G401.6 (cell line): ENCODE measurements around the gene TMPRSS13.

Experiments used
- FAIRE-seq: peaks from 2 replicates; lab custom pipeline; 2012; peaks lifted over from hg19 to GRCh38; lab: Jason Lieb, UNC

The TMPRSS13 gene

DNA sequence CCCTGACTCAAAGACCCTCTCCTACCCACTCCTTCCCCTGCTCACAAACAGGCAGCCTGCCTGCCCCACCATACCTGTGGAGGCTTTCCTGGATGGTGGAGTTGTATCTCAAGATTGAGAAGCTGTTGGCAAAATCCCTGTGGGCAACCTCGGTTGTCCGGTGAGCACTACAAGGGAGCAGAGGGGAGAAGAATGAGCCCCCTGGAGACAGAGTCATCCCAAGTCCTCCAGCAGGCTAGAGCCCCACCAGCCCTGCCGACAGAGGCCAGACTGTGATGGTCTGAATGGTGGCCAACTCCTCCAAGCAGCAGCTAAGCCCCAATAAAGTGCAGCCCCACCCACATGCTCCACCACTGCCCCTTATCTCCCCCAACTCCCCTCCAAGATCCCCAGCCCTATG lies 17.5 kb downstream of the TMPRSS13 start:
- no peak for FAIRE-seq

- no peak for FAIRE-seq
Observed at GRCh38 chr11:117910941-117911655, 18.1 kb downstream of the TMPRSS13 start.

- FAIRE-seq, result no peak
Observed at GRCh38 chr11:117910525-117910924, 18.7 kb downstream of the TMPRSS13 start.

GRCh38 chr11:117909611-117910382 lies 19.4 kb downstream of the TMPRSS13 start:
- FAIRE-seq, result no peak

DNA sequence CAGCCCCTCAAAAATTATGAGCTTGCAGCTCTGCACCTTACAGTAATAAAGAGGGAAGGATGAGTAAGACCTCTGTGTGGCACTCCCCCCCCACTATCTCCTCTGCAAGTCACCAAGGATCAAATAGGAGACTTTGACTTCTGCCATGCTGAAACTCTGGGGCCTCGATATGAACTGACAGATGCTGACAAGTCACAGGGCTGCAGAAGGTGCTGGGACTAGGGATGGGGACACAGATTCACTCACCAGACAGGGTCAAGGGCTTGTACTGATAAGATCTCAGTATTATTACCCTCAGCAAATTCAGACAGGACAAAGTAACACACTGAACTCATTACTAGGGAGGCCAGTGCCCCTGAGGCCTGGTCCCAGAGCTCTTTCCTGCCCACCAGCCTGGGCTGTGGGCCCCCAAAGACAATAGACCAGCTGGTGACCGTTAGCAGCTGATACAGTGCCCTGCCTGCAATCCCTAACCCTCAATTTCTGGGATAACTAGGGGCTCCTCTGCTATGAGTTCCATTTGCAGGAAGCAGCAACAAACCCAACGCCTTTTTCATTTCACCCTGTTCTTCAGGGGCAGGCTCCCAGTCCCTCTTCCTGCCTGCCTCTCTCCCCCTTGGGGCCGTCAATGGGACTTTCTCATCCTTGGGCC lies 20.1 kb downstream of the TMPRSS13 start:
- FAIRE-seq, result no peak

GRCh38 chr11:117908109-117908895 lies 20.9 kb downstream of the TMPRSS13 start:
- FAIRE-seq, result no peak

DNA sequence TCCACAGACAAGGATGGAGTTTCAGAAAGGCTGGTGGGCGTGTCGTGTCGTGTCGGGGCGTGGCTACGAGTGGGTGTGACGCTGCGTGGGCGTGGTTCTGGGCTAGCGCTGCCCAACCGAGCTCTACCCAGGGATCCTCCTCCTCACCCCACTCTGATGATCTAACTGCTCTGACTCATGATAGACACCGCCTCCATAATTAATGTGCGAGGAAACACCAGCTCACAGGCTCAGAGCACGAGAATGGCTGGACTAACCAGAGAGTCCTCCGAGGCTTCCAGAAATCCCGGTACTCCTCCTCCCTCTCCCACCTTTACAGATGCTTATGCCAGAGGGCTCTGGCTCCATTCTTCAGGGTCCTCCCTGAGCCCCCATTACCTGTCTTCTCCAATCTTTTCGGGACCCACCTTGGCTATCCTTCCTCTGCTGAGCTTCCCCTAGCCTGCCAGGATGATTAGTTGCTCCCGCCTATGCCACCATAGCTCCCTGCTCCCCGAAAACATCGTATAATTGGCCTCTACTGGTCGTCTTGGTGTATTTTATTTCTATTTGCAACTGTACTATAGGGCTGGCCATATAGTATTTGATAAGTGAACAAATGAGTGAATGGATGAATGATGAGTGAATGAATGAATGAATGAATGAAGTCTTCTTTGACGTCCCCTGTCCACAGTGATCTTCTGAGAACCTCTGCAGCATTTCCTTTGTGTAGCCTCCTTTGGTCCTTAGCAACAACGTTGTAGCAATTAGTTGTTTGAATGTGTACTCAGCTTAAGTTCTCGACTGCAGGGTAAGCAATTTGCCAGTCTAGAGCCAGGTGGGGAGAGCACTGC lies 21.7 kb downstream of the TMPRSS13 start:
- no peak for FAIRE-seq

DNA sequence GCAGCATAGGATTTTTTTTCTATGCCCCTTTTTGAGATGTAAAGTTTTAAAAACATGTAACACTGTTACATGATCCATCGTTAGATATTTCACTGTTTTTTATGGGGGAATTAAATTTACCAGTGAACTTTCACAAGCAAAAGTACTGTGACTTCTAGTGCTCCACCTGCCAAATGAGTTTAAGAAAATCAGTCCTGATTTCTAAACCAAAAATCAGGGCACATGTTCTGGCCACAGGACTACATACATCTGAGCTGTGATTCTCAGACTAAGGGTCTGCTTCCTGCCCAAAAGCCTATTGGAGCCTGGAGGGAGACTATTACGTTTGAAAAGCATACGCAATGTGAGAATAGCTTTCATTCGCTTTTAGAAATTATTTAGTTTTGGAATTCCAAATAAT lies 22.5 kb downstream of the TMPRSS13 start:
- FAIRE-seq, result no peak

DNA sequence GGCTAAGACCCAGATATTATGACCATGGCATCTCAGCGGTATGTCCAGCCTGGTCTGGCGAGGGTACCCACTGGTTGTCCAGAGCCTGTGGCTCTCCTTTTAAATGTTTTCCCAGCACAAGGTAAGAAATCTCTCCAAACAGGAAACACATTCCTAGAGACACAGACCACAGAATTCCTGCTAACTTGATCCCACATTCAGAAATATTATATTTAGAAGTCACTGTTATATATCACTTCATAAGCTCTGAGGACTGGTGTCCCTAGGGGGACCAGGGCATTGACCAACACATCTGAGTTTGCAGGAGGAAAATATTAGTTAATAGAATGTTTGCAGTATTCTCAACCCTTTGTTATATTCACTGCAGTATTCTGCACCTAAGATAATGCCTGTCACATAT lies 23.1 kb downstream of the TMPRSS13 start:
- FAIRE-seq, result no peak

DNA sequence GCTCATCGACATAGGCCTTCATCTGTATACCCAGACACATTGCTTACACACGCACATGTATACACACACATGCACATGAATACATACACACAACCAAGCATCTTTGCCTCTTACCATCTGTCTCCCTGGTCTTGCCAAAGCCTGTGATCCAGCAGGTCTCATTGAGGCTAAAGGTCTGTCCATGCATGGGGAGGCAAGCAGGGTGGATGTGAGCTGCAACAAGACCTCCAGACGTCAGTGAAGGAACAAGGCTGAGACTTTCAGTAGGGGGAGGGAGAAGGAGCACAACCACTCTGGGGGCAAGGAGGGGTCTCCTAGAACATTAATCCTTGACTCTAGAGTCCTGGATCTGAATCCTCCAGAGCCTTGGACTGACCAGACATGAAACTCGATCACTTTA lies 23.7 kb downstream of the TMPRSS13 start:
- FAIRE-seq, result no peak

DNA sequence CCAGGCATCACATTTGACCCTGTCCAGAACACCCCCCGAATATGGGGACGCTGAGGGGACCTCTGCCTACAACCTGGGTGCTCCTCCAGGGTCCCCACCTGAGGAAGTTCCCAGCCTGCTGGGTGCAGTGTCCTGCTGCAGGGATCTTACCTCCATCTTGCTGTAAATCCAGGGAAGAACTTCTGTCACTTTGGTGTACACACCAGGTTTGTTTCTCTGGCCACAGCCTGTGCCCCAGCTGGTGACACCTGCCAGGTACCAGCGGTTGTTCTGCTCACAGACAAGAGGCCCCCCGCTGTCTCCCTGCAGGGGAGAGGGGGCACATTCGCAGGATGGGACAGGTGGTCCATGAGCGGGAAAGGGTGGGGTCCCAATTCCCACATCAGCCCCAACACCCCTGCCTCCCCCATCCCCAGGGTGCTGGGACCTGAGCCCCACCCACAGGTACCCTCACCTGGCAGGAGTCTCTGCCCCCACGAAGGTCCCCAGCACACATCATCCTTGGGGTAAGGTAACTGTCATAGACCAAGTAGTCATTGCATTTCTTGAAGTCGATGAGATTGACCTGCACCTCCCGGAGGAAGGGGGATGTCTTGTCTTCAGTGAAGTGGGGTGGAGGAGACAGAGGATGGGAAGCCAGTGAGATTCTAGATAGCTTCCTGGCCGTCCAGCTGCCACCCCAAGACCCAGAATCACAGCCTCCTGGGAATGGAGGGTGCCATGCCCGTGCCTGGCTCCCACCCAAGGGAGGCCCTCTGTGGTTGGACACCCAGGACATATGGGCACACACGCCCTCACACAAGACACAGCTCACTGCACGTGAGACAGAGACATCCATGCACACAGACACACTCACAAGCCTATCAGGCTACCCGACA lies 25.5 kb downstream of the TMPRSS13 start:
- no peak for FAIRE-seq

- no peak for FAIRE-seq
Observed at GRCh38 chr11:117902001-117902845, 27.0 kb downstream of the TMPRSS13 start.

- FAIRE-seq, result no peak
Observed at GRCh38 chr11:117901601-117902000, 27.6 kb downstream of the TMPRSS13 start.

DNA sequence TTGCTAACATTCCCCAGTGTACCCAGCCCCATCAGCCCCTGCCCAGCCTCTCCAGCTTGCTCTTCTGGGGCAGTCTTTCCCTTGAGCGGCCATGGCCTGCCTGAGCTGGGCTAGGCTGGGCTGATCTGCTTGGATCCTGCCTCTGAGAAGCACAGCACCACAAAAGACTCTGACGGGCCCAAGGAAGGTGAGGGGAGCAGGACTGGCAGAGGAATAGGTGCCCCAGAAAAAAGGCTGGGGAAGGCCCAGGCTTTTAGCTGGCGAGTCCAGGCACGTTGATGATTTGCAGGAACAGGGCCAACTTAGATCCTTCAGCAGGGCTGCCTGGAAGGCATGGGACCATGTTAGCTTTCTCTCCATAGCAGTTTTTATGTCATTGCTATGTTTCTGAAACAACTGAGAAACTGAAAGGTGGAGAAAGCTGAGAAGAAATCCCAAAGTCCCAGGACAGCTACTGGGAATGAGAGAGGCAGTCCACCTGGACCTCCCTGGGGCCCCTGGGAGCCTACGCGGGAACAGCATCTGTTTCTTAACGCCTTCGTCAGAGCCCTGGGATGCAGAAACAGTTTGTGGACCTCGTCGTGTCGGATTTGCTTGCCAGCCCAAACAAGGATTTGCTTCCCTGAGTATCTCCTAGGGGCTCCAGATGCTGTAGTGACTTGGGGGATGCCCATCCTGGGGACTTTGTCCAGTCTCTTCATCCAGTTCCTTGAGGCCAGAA lies 28.3 kb downstream of the TMPRSS13 start:
- FAIRE-seq, result no peak

DNA sequence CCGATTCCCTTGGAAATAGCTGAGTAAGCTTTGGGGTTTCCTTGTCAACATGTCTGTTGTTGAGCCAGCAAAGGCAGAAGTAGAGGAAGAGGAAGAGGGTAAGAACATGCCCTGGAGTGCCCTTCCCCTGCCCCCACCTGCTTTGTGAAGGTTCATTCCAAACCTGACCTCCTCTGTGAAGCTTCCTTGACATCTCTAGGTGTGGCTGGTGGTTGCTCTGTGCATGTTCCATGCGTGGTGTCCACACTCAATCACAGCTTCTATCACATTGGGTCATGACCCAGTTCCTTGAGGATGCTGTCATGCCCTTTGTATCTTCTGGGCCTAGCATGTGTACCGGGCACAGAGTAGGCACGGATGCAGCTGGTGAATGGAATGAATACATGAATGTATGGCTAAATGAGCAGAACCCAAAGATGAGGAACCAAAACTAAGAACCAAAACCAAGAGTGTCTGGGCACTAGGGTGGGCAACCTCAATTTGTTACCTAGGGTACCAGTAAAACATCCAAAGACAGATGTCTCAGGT lies 29.0 kb downstream of the TMPRSS13 start:
- no peak for FAIRE-seq

GRCh38 chr11:117898059-117898458 lies 31.1 kb downstream of the TMPRSS13 start:
- no peak for FAIRE-seq

GRCh38 chr11:117892651-117893050 lies 36.6 kb downstream of the TMPRSS13 start:
- no peak for FAIRE-seq

DNA sequence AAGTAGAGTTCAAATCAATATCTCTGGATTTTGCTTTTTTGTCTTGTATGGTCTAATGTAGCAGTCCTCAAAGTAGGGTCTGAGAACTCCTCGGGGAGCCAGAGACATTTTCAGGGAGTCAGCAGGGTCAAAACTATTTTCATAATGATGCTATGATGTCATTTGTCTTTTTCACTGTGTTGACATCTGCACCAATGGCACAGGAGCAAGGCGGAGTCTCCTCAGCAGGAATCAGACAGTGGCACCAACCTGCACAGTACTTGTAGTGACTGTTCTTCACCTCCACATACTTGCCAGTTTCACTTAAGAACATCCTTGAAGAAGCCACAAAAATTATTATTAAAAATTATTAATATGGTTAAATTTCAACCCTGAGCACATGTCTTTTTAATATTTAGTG lies 37.8 kb downstream of the TMPRSS13 start:
- FAIRE-seq, result no peak

- no peak for FAIRE-seq
Observed at GRCh38 chr11:117888139-117888566, 41.0 kb downstream of the TMPRSS13 start.
